K562 (cell line): Measurements from ENCODE around the gene PARK7. TPM values are rescaled to one million over a fixed set of nuclear protein-coding genes. Genes with fewer than 3 reads are reported as not detected.
A peak's percentile ranks its signal among the peaks of the same experiment; 100 is the strongest.

Experiments used
- DIDO1 ChIP-seq: fragments of 450-650 bp; IDR thresholded peaks from 2 replicates; pipeline ENCODE4 v1.6.1; 2016; ENCODE audit warnings: low read depth, missing biosample characterization, missing genetic modification characterization
- GATAD2A ChIP-seq: fragments of 450-650 bp; IDR thresholded peaks from 2 replicates; pipeline ENCODE4 v1.6.1; 2017
- HNRNPLL ChIP-seq: fragments of 200-400 bp; formaldehyde crosslinking; IDR thresholded peaks from 2 replicates; pipeline ENCODE4 v1.6.1; 2017; ENCODE audit warnings: low read length, low read depth, mild to moderate bottlenecking; ENCODE audit not compliant: poor library complexity, severe bottlenecking
- ILK ChIP-seq: fragments of 450-650 bp; IDR thresholded peaks from 2 replicates; pipeline ENCODE4 v1.6.1; 2016; ENCODE audit warnings: missing genetic modification characterization, low read depth, mild to moderate bottlenecking, missing compliant biosample characterization, moderate library complexity, borderline replicate concordance
- NFXL1 ChIP-seq: fragments of 450-650 bp; formaldehyde crosslinking; IDR thresholded peaks from 2 replicates; pipeline ENCODE4 v1.4.0; 2021; ENCODE audit warnings: mild to moderate bottlenecking
- NR2F6 ChIP-seq: fragments of 450-650 bp; formaldehyde crosslinking; IDR thresholded peaks from 2 replicates; pipeline ENCODE4 v1.4.0; 2020; ENCODE audit warnings: mild to moderate bottlenecking
- POLR2G ChIP-seq: fragments of 200-400 bp; formaldehyde crosslinking; IDR thresholded peaks from 2 replicates; pipeline ENCODE4 v1.6.1; 2017; ENCODE audit warnings: low read depth, mild to moderate bottlenecking, antibody characterized with exemption, low read length, moderate library complexity
- PREB ChIP-seq: sonication (generic); formaldehyde crosslinking; IDR thresholded peaks from 2 replicates; pipeline ENCODE4 v1.8.1; 2023; ENCODE audit warnings: mild to moderate bottlenecking, missing genetic modification reagents
- PTTG1 ChIP-seq: fragments of 450-650 bp; IDR thresholded peaks from 2 replicates; pipeline ENCODE4 v1.6.1; 2016; ENCODE audit warnings: low read depth, mild to moderate bottlenecking, missing genetic modification characterization, missing compliant biosample characterization
- RBM22 ChIP-seq: fragments of 200-400 bp; formaldehyde crosslinking; IDR thresholded peaks from 2 replicates; pipeline ENCODE4 v1.6.1; 2018; ENCODE audit warnings: low read length, low read depth; ENCODE audit not compliant: poor library complexity, severe bottlenecking
- SPI1 ChIP-seq: IDR thresholded peaks from 2 replicates; pipeline ENCODE4 v1.6.1; 2011; ENCODE audit warnings: low read depth, low read length, control low read depth, borderline replicate concordance
- TAF9B ChIP-seq: fragments of 450-650 bp; IDR thresholded peaks from 2 replicates; pipeline ENCODE4 v1.6.1; 2018; ENCODE audit warnings: mild to moderate bottlenecking; ENCODE audit not compliant: partially characterized antibody
- ZBTB40 ChIP-seq, 2 experiments: fragments of 450-650 bp in 1 of 2; sonication (generic) in 1 of 2; formaldehyde crosslinking in 1 of 2; IDR thresholded peaks; 2 replicates each; pipeline versions ENCODE4 v1.7.1 to v1.9.0; 2016 to 2022; ENCODE audit warnings: inconsistent platforms in 1 of 2, mild to moderate bottlenecking in 1 of 2, missing genetic modification reagents in 1 of 2
- ZNF561 ChIP-seq: fragments of 450-650 bp; formaldehyde crosslinking; conservative IDR thresholded peaks from 2 replicates; pipeline ENCODE4 v1.4.0; 2020; ENCODE audit warnings: mild to moderate bottlenecking, moderate library complexity
- polyA plus RNA-seq, 8 experiments: library from polyadenylated mRNA; depleted of rRNA in 4 of 8; stranded (reverse) in 5 of 8; unstranded in 3 of 8; fragments of >200 nt; fragmentation: Nextera tagmentation in 2 of 8; fragmentation: Illumina TruSeq in 1 of 8; extraction: Ambion mirVana in 2 of 8; extraction: Trizol in 1 of 8; gene quantifications; 2 replicates each; pipeline versions ENCODE4 v1.2.1 to v1.2.3, GENCODE V29; 2011 to 2014; ENCODE audit warnings: inconsistent platforms in 1 of 8, missing spikeins in 1 of 8
- total RNA-seq, 7 experiments: library from RNA; depleted of rRNA in 6 of 7; stranded (reverse); fragments of >200 nt in 6 of 7; fragmentation: Illumina TruSeq in 2 of 7; extraction: Trizol in 2 of 7; gene quantifications; 2 replicates each; pipeline versions ENCODE4 v1.2.1 to v1.2.3, GENCODE V29; 2011 to 2021; ENCODE audit warnings: low replicate concordance in 1 of 7
- TF ChIP-seq, protein P1 (sequence below): sonication (generic); formaldehyde crosslinking; IDR thresholded peaks from 2 replicates; pipeline ENCODE4 v1.8.1; 2023; ENCODE audit warnings: mild to moderate bottlenecking, missing genetic modification reagents, moderate library complexity

PARK7 gene
- total and polyA plus RNA-seq, 9 of the 15 experiments (the other 6 are each of a cell fraction or from before 2014, with no cell fraction given): 374 to 1,298 (median 484) TPM

GRCh38 chr1:7961216-7962013 is at the start of gene PARK7 (continued):
- TF ChIP-seq ZBTB40 (IDR thresholded peaks at IDR 0.05) (peak; percentile 89), ZBTB40 (CRISPR knock-in tag; IDR thresholded peaks at IDR 0.05) (no peak), NR2F6 (CRISPR knock-in tag) (no peak), DIDO1 (tag) (peak; percentile 63; the same call in 1 of the 2 replicates), PTTG1 (no peak), GATAD2A (peak; percentile 92; the same call in 1 of the 2 replicates), NFXL1 (CRISPR knock-in tag) (no peak), ZNF561 (CRISPR knock-in tag) (no peak), PREB (no peak), POLR2G (peak; percentile 99), ILK (tag) (no peak), HNRNPLL (peak; percentile 99), RBM22 (peak; percentile 88), SPI1 (peak; percentile 60; the same call in 1 of the 2 replicates), TAF9B (peak; percentile 93)
- TF ChIP-seq, protein P1, sequence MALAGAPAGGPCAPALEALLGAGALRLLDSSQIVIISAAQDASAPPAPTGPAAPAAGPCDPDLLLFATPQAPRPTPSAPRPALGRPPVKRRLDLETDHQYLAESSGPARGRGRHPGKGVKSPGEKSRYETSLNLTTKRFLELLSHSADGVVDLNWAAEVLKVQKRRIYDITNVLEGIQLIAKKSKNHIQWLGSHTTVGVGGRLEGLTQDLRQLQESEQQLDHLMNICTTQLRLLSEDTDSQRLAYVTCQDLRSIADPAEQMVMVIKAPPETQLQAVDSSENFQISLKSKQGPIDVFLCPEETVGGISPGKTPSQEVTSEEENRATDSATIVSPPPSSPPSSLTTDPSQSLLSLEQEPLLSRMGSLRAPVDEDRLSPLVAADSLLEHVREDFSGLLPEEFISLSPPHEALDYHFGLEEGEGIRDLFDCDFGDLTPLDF: peak; percentile 55; the same call in 1 of the 2 replicates
